ENCODE results near the gene ELMO1.

The ELMO1 gene

DNA sequence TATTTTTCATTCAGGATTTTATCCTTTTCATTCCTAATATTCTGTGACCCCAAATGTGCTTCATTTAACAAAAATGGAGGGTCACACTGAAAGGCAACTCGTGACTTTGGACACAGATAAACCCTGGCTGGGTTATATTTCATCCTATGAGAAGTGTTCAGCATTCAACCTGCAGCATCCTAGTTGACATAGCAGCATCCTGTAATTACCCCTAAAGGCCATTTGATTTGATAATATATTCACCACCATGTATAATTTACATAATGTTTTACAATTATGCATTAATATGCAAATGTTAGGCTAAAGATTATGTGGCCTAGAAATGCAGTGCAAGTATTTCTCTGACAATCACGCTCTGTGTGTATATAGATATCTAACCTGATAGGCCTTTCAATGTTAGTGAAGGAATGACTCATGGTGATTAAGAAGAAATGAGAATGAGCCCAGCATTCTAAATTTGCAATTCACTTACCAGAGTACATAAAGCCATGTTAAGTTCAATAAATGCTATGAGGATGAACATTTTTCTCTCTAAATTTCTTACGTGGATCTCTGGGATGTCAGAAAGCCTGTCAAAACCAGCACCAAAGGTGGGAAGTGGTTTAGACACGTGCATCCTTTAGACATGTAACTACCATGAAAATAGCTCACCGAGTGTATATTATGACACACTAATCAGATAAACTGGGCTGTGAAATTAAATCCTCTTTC is 386.7 kb downstream of the ELMO1 start:
- H4K20me1 ChIP-seq (ENCODE audit: control insufficient read depth, insufficient read depth, low read depth, low read length), result no peaks in the 10 kb centered on the region
- no peaks in the 10 kb centered on the region for H3F3A ChIP-seq (ENCODE audit: control insufficient read depth, insufficient read depth)
- no peak overlapping the region for H3K27ac ChIP-seq (ENCODE audit: low read depth, low read length)

GRCh38 chr7:37056234-37056912 is 392.3 kb downstream of the ELMO1 start:
- Histone ChIP-seq H3K4me2 (ENCODE audit: low read length) (no peak overlapping the region), H3K27me3 (ENCODE audit: control insufficient read depth, low read length) (no peaks in the 10 kb centered on the region), H3F3A (ENCODE audit: control insufficient read depth, insufficient read depth) (no peaks in the 10 kb centered on the region), H3K79me2 (ENCODE audit: control insufficient read depth, low read length) (no peaks in the 10 kb centered on the region), H3K9me2 (replicated peaks; ENCODE audit: control insufficient read depth, low read length) (no peaks in the 10 kb centered on the region), H3K4me3 (ENCODE audit: low read length) (no peak overlapping the region), H3K36me3 (ENCODE audit: control insufficient read depth, low read length) (no peaks in the 10 kb centered on the region), H3K4me1 (ENCODE audit: control insufficient read depth, low read length) (no peaks in the 10 kb centered on the region), H3K9me3 (ENCODE audit: control insufficient read depth, insufficient read depth, low read length) (no peaks in the 10 kb centered on the region; the same call in 1 of the 2 replicates), H4K20me1 (ENCODE audit: control insufficient read depth, insufficient read depth, low read depth, low read length) (peaks cover 4% of the 10 kb centered on the region; the same call in 1 of the 2 replicates), H3K27ac (ENCODE audit: low read depth, low read length) (no peak overlapping the region)
- TF ChIP-seq CTCF (IDR thresholded peaks at IDR 0.05; ENCODE audit: low read depth, low read length, poor library complexity, severe bottlenecking) (no peak), EZH2phosphoT487 (IDR thresholded peaks at IDR 0.05; ENCODE audit: borderline replicate concordance, low read length) (no peak)

More for the DNA sequence above, 386.7 kb downstream of the ELMO1 start:
- no peaks in the 10 kb centered on the region for H3K79me2 ChIP-seq (ENCODE audit: control insufficient read depth, low read length)
- H3K9me2 ChIP-seq (replicated peaks; ENCODE audit: control insufficient read depth, low read length), result no peaks in the 10 kb centered on the region
- TF ChIP-seq CTCF (IDR thresholded peaks at IDR 0.05; ENCODE audit: low read depth, low read length, poor library complexity, severe bottlenecking) (no peak), EZH2phosphoT487 (IDR thresholded peaks at IDR 0.05; ENCODE audit: borderline replicate concordance, low read length) (no peak)
- H3K9me3 ChIP-seq (ENCODE audit: control insufficient read depth, insufficient read depth, low read length), result no peaks in the 10 kb centered on the region; the same call in 1 of the 2 replicates
- no peaks in the 10 kb centered on the region for H3K4me1 ChIP-seq (ENCODE audit: control insufficient read depth, low read length)
- H3K4me3 ChIP-seq (ENCODE audit: low read length), result no peak overlapping the region
- H3K36me3 ChIP-seq (ENCODE audit: control insufficient read depth, low read length), result no peaks in the 10 kb centered on the region
- no peak overlapping the region for H3K4me2 ChIP-seq (ENCODE audit: low read length)
- no peaks in the 10 kb centered on the region for H3K27me3 ChIP-seq (ENCODE audit: control insufficient read depth, low read length)

GRCh38 chr7:37054624-37055241 is 393.9 kb downstream of the ELMO1 start:
- Histone ChIP-seq H3K36me3 (ENCODE audit: control insufficient read depth, low read length) (no peaks in the 10 kb centered on the region), H3K4me2 (ENCODE audit: low read length) (no peak overlapping the region), H3F3A (ENCODE audit: control insufficient read depth, insufficient read depth) (no peaks in the 10 kb centered on the region), H3K27ac (ENCODE audit: low read depth, low read length) (no peak overlapping the region), H3K9me2 (replicated peaks; ENCODE audit: control insufficient read depth, low read length) (no peaks in the 10 kb centered on the region), H3K27me3 (ENCODE audit: control insufficient read depth, low read length) (no peaks in the 10 kb centered on the region), H4K20me1 (ENCODE audit: control insufficient read depth, insufficient read depth, low read depth, low read length) (peaks cover 4% of the 10 kb centered on the region; the same call in 1 of the 2 replicates), H3K4me3 (ENCODE audit: low read length) (no peak overlapping the region), H3K4me1 (ENCODE audit: control insufficient read depth, low read length) (no peaks in the 10 kb centered on the region), H3K9me3 (ENCODE audit: control insufficient read depth, insufficient read depth, low read length) (no peaks in the 10 kb centered on the region; the same call in 1 of the 2 replicates), H3K79me2 (ENCODE audit: control insufficient read depth, low read length) (no peaks in the 10 kb centered on the region)
- TF ChIP-seq EZH2phosphoT487 (IDR thresholded peaks at IDR 0.05; ENCODE audit: borderline replicate concordance, low read length), result no peak
- no peak for TF ChIP-seq CTCF (IDR thresholded peaks at IDR 0.05; ENCODE audit: low read depth, low read length, poor library complexity, severe bottlenecking)
